ENCODE results near the gene LNP1.

- TF ChIP-seq CTCF (conservative IDR thresholded peaks at IDR 0.05 in 1 of 2, IDR thresholded peaks at IDR 0.05 in 1 of 2; ENCODE audit: low read depth in 1 of 2, low read length in 2 of 2) (no peak), EZH2 (IDR thresholded peaks at IDR 0.05; ENCODE audit: low read length, missing control alignments) (no peak)
Measured at GRCh38 chr3:100364421-100364820, 36.9 kb upstream of the LNP1 start.

Data from fibroblast of lung (primary cell).